HepG2 (cell line): ENCODE results near the gene ZNF83. TPM values are rescaled to one million over a fixed set of nuclear protein-coding genes. Genes with fewer than 3 reads are reported as not detected.

ENCODE experiments used
- ETV5 ChIP-seq: IDR thresholded peaks from 2 replicates; pipeline ENCODE4 v1.6.1; 2018; ENCODE audit warnings: missing biosample characterization, missing genetic modification reagents, inconsistent platforms, borderline replicate concordance
- FOXP4 ChIP-seq: sonication (generic); formaldehyde crosslinking; IDR thresholded peaks from 2 replicates; pipeline ENCODE4 v1.4.0; 2020; ENCODE audit warnings: missing genetic modification reagents
- HOXA3 ChIP-seq: sonication (generic); formaldehyde crosslinking; IDR thresholded peaks from 2 replicates; pipeline ENCODE4 v1.5.0; 2020; ENCODE audit warnings: missing genetic modification reagents
- IRF9 ChIP-seq: sonication (generic); formaldehyde crosslinking; IDR thresholded peaks from 2 replicates; pipeline ENCODE4 v1.8.0; 2022; ENCODE audit warnings: missing genetic modification reagents, mild to moderate bottlenecking, borderline replicate concordance
- KDM2A ChIP-seq: sonication (generic); formaldehyde crosslinking; IDR thresholded peaks from 2 replicates; pipeline ENCODE4 v1.4.0; 2020; ENCODE audit warnings: low read depth, missing genetic modification reagents, borderline replicate concordance
- MATR3 ChIP-seq: sonication (generic); formaldehyde crosslinking; IDR thresholded peaks from 2 replicates; pipeline ENCODE4 v1.4.0; 2020; ENCODE audit warnings: missing genetic modification reagents
- PAXIP1 ChIP-seq: sonication (generic); formaldehyde crosslinking; conservative IDR thresholded peaks from 2 replicates; pipeline ENCODE4 v1.4.0; 2020; ENCODE audit warnings: mild to moderate bottlenecking, missing genetic modification reagents, moderate library complexity
- SATB2 ChIP-seq: sonication (generic); formaldehyde crosslinking; IDR thresholded peaks from 2 replicates; pipeline ENCODE4 v1.5.0; 2020; ENCODE audit warnings: missing genetic modification reagents
- TFDP1 ChIP-seq: IDR thresholded peaks from 2 replicates; pipeline ENCODE4 v1.6.1; 2016; ENCODE audit warnings: missing compliant biosample characterization, missing genetic modification reagents, borderline replicate concordance
- THYN1 ChIP-seq: sonication (generic); formaldehyde crosslinking; IDR thresholded peaks from 2 replicates; pipeline ENCODE4 v1.8.1; 2023; ENCODE audit warnings: low read depth, mild to moderate bottlenecking, moderate library complexity, missing genetic modification reagents, borderline replicate concordance
- ZNF143 ChIP-seq: sonication (generic); formaldehyde crosslinking; IDR thresholded peaks from 2 replicates; pipeline ENCODE4 v1.4.0; 2020; ENCODE audit warnings: missing genetic modification reagents
- ZNF263 ChIP-seq: sonication (generic); formaldehyde crosslinking; IDR thresholded peaks from 2 replicates; pipeline ENCODE4 v1.4.0; 2020; ENCODE audit warnings: missing genetic modification reagents
- ZNF329 ChIP-seq: sonication (generic); formaldehyde crosslinking; IDR thresholded peaks from 2 replicates; pipeline ENCODE4 v1.9.0; 2021; ENCODE audit warnings: low read depth, mild to moderate bottlenecking, missing genetic modification reagents
- ZNF616 ChIP-seq: sonication (generic); formaldehyde crosslinking; IDR thresholded peaks from 2 replicates; pipeline ENCODE4 v1.5.0; 2020; ENCODE audit warnings: low read depth, mild to moderate bottlenecking, missing genetic modification reagents
- ZNF687 ChIP-seq: sonication (generic); formaldehyde crosslinking; IDR thresholded peaks from 2 replicates; pipeline ENCODE4 v1.5.1; 2020; ENCODE audit warnings: mild to moderate bottlenecking, missing genetic modification reagents, moderate library complexity
- polyA plus RNA-seq, 8 experiments: library from polyadenylated mRNA; depleted of rRNA in 3 of 8; stranded (reverse) in 7 of 8; unstranded in 1 of 8; fragments of >200 nt; fragmentation: Illumina TruSeq in 4 of 8; extraction: Trizol in 4 of 8; gene quantifications; 2 replicates each; pipeline versions ENCODE4 v1.2.1 to v1.2.3, GENCODE V29; 2011 to 2016; ENCODE audit warnings: low read depth in 4 of 8, missing spikeins in 1 of 8, mixed read lengths in 1 of 8; ENCODE audit not compliant: insufficient read depth in 1 of 8
- total RNA-seq, 5 experiments: library from RNA; depleted of rRNA; stranded (reverse); fragments of >200 nt; fragmentation: Illumina TruSeq; extraction: Trizol; gene quantifications; 2 replicates each; pipeline ENCODE4 v1.2.3, GENCODE V29; 2016; ENCODE audit warnings: low read depth in 1 of 5

The ZNF83 gene
- total and polyA plus RNA-seq, 2 of the 13 experiments (the other 11 are each of a cell fraction or from before 2014, with no cell fraction given) = 20.4 to 44.5 TPM

- TF ChIP-seq ETV5 (CRISPR knock-in tag) (peak; percentile 66), IRF9 (CRISPR knock-in tag) (0 out of 2 replicates have a peak, but pooled peaks have one; percentile 9), TFDP1 (CRISPR knock-in tag) (no peak), ZNF329 (no peak), ZNF616 (CRISPR knock-in tag) (no peak), ZNF143 (CRISPR knock-in tag) (no peak), FOXP4 (CRISPR knock-in tag) (no peak), HOXA3 (CRISPR knock-in tag) (peak; percentile 41; the same call in 1 of the 2 replicates), KDM2A (CRISPR knock-in tag) (peak; percentile 64; the same call in 1 of the 2 replicates), ZNF263 (CRISPR knock-in tag) (no peak; the same call in 1 of the 2 replicates), THYN1 (CRISPR knock-in tag) (no peak), SATB2 (CRISPR knock-in tag) (no peak), ZNF687 (CRISPR knock-in tag) (peak; percentile 45), PAXIP1 (CRISPR knock-in tag) (peak; percentile 72), MATR3 (CRISPR knock-in tag) (no peak)
Observed at GRCh38 chr19:52601025-52601973, 36.9 kb downstream of the ZNF83 start (continued).
